Uterus (tissue), 2 donors: ENCODE measurements around the gene CPEB3.

Experiments used
- POLR2A ChIP-seq, 2 donors: fragments of 450-650 bp; IDR thresholded peaks; one replicate each; pipeline ENCODE4 v1.6.1; 2016; ENCODE audit warnings: antibody characterized with exemption in 2 of 2, mild to moderate bottlenecking in 1 of 2, moderate library complexity in 1 of 2
- TF ChIP-seq, protein P1 (sequence below), 4 experiments: fragments of 200-600 bp in 2 of 4; fragments of 450-650 bp in 2 of 4; sonication (generic) in 2 of 4; IDR thresholded peaks; one replicate each; pipeline ENCODE4 v1.5.1; 2016 to 2019; ENCODE audit warnings: antibody characterized with exemption in 4 of 4, mild to moderate bottlenecking in 2 of 4, moderate library complexity in 1 of 4

DNA sequence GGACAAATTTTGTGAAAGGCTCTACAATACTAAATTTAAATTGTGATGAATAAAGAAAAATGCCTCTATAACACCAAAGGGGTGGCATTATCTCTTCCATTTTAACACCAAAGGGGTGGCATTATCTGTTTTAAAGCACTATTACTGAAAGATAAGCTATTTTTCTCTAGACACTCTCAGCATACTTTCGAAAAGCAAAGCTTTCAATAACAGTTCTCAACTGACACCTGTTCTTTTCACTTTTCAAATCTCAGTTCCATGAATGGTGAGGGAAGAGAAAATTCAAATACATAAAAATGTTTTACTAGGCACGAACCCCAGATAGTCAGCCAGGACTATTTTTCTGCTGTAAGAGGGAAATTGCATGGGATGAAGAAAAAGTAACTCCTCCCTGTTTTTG lies 103.8 kb downstream of the CPEB3 start:
- TF ChIP-seq, protein P1, sequence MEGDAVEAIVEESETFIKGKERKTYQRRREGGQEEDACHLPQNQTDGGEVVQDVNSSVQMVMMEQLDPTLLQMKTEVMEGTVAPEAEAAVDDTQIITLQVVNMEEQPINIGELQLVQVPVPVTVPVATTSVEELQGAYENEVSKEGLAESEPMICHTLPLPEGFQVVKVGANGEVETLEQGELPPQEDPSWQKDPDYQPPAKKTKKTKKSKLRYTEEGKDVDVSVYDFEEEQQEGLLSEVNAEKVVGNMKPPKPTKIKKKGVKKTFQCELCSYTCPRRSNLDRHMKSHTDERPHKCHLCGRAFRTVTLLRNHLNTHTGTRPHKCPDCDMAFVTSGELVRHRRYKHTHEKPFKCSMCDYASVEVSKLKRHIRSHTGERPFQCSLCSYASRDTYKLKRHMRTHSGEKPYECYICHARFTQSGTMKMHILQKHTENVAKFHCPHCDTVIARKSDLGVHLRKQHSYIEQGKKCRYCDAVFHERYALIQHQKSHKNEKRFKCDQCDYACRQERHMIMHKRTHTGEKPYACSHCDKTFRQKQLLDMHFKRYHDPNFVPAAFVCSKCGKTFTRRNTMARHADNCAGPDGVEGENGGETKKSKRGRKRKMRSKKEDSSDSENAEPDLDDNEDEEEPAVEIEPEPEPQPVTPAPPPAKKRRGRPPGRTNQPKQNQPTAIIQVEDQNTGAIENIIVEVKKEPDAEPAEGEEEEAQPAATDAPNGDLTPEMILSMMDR (IDR thresholded peaks at IDR 0.05) = no peak
- no peak for TF ChIP-seq POLR2A (IDR thresholded peaks at IDR 0.05)
